ENCODE results near the gene HSPB7.
"Not testable (repeated sequence)": the region's sequence is repeated elsewhere in the genome, so short reads cannot be mapped to it uniquely, and the experiment has no call there.

HSPB7 gene

GRCh38 chr1:16021681-16022080 lies 3.8 kb upstream of the HSPB7 start, which contains the start of gene CLCNKA:
Gene CLCNKA, plus strand, starts transcription at chr1:16022036. Its CDS starts 584 bp downstream, at chr1:16022620.
- ATAC-seq (ENCODE audit: low read depth) (no peak), DNase-seq (ENCODE audit: low spot score in 2 of 2) (no peak)
- no peaks in the 10 kb centered on the region for H3K4me1 Mint-ChIP-seq
- H3K4me3 Mint-ChIP-seq = no peak within 1 kb of the TSS
- no peak within 1 kb of the TSS for H3K27ac Mint-ChIP-seq
- peaks cover 6% of the 10 kb centered on the region for H3K27me3 Mint-ChIP-seq
- no peaks in the 10 kb centered on the region for H3K9me3 Mint-ChIP-seq
- no peaks in the 10 kb centered on the region for H3K36me3 Mint-ChIP-seq

DNA sequence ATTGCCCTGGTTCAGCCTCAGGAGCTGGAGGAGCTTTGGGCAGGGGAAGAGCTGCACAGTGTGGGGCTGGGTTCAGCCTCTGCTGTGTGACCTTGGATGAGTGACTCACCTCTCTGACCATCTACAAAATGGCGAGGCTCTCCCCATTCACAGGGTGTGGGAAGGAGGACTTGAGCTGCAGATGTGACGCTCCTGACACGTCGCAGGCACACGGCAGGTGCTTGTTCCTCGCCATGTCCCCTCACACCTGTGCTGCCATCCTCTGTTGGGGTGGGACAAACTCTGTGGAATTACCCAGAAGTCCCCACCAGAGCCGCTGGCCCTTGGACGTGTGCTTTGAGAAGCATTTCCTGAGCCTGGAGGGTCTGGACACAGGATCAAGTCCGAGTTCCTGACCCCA lies 3.0 kb upstream of the HSPB7 start:
- H3K4me3 Mint-ChIP-seq; H3K9me3 Mint-ChIP-seq; H3K36me3 Mint-ChIP-seq; H3K4me1 Mint-ChIP-seq; DNase-seq (ENCODE audit: low spot score in 2 of 2); H3K27ac Mint-ChIP-seq; ATAC-seq (ENCODE audit: low read depth); H3K27me3 Mint-ChIP-seq: not testable (repeated sequence)

DNA sequence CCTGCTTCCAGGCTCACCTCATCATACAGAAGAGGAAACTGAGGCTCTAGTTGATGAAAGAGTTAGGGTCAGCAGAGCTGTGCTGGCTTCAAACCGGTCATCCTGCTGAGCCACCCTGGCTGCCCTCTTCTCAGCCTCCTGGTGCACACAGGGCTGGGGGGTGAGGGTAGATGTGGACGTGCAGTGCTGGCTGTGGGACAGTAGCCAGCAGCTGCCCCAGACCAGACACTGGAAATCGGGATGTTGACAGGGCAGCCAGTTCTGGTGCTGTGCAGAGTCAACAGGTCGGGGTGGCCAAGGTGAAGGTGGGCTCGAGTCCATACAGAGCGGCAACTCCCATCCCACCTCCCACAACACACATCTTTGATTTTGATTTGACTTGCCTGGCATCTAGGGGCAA lies 2.5 kb upstream of the HSPB7 start:
- H3K27ac Mint-ChIP-seq = no peak overlapping the region
- H3K36me3 Mint-ChIP-seq = no peaks in the 10 kb centered on the region
- peaks cover 6% of the 10 kb centered on the region for H3K27me3 Mint-ChIP-seq
- H3K4me1 Mint-ChIP-seq = peaks cover 1% of the 10 kb centered on the region
- H3K9me3 Mint-ChIP-seq = no peaks in the 10 kb centered on the region
- ATAC-seq (ENCODE audit: low read depth) = no peak
- no peak for DNase-seq (ENCODE audit: low spot score in 2 of 2)
- no peak overlapping the region for H3K4me3 Mint-ChIP-seq

GRCh38 chr1:16019644-16020277 lies 1.9 kb upstream of the HSPB7 start:
- ATAC-seq (ENCODE audit: low read depth) (no peak), DNase-seq (ENCODE audit: low spot score in 2 of 2) (no peak)
- H3K27ac Mint-ChIP-seq = no peak overlapping the region
- H3K36me3 Mint-ChIP-seq = no peaks in the 10 kb centered on the region
- no peak overlapping the region for H3K4me3 Mint-ChIP-seq
- H3K4me1 Mint-ChIP-seq = peaks cover 6% of the 10 kb centered on the region
- peaks cover 8% of the 10 kb centered on the region for H3K27me3 Mint-ChIP-seq
- no peaks in the 10 kb centered on the region for H3K9me3 Mint-ChIP-seq

GRCh38 chr1:16018749-16019643 lies 1.2 kb upstream of the HSPB7 start:
- no peak for ATAC-seq (ENCODE audit: low read depth)
- H3K27ac Mint-ChIP-seq = no peak overlapping the region
- no peaks in the 10 kb centered on the region for H3K36me3 Mint-ChIP-seq

GRCh38 chr1:16018308-16018707 lies 465 bp upstream of the HSPB7 start:
- no peak for DNase-seq (ENCODE audit: low spot score in 2 of 2)
- Mint-ChIP-seq H3K4me1 (peaks cover 8% of the 10 kb centered on the region), H3K9me3 (no peaks in the 10 kb centered on the region), H3K4me3 (no peak overlapping the region), H3K27ac (no peak overlapping the region), H3K36me3 (no peaks in the 10 kb centered on the region), H3K27me3 (peaks cover 8% of the 10 kb centered on the region)
- ATAC-seq (ENCODE audit: low read depth) = no peak

More at GRCh38 chr1:16018749-16019643, 1.2 kb upstream of the HSPB7 start:
- Mint-ChIP-seq H3K27me3 (peaks cover 8% of the 10 kb centered on the region), H3K4me1 (peaks cover 8% of the 10 kb centered on the region), H3K9me3 (no peaks in the 10 kb centered on the region), H3K4me3 (no peak overlapping the region)
- no peak for DNase-seq (ENCODE audit: low spot score in 2 of 2)

DNA sequence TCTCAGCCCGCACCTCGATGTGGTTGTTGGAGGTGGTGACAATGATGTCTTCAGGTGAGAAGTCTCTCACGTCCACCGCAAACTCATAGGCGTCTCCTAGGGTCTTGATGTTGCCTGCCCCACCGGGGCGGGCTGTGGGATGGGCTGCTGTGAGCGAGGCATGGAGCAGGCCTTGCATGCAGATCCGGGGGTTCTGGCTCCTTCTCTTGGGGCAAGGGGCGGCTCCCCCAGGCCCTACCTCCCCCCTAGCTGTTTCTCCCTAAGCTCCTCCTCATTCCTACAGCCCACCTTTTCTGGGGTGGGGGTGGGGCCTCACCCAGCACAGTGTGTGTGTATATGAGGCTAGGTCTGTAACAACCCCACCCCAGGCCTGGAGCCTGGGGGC lies 775 bp downstream of the HSPB7 start:
- Mint-ChIP-seq H3K4me1 (peaks cover 8% of the 10 kb centered on the region), H3K4me3 (no peak overlapping the region), H3K27me3 (peaks cover 6% of the 10 kb centered on the region), H3K9me3 (no peaks in the 10 kb centered on the region), H3K27ac (no peak overlapping the region), H3K36me3 (no peaks in the 10 kb centered on the region)
- DNase-seq (ENCODE audit: low spot score in 2 of 2) = no peak
- ATAC-seq (ENCODE audit: low read depth) = no peak

GRCh38 chr1:16015960-16016901 lies 1.6 kb downstream of the HSPB7 start:
- Mint-ChIP-seq H3K4me3 (no peak overlapping the region), H3K27ac (no peak overlapping the region), H3K36me3 (no peaks in the 10 kb centered on the region), H3K4me1 (peaks cover 8% of the 10 kb centered on the region), H3K27me3 (peaks cover 2% of the 10 kb centered on the region), H3K9me3 (no peaks in the 10 kb centered on the region)
- no peak for DNase-seq (ENCODE audit: low spot score in 2 of 2)
- no peak for ATAC-seq (ENCODE audit: low read depth)

DNA sequence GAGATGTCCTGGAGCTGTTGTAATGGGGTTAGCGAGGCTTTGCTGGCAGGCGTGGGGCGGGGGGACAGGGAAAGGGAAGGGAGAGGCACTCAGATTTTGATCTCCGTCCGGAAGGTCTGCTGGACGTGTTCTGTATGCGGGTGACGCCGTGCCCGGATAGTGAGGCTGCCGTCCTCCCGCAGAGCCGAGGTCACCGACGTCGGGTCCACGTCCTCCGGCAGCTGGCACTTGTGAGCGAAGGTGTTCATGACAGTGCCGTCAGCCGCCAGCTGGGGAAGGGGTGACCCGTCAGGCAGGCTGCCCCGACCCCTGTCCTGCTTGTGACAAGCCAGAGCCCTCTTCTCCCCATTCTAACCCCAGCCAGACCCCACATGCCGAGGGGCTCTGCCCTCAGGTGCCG lies 2.4 kb downstream of the HSPB7 start:
- H3K4me1 Mint-ChIP-seq = peaks cover 8% of the 10 kb centered on the region
- no peak overlapping the region for H3K27ac Mint-ChIP-seq
- H3K36me3 Mint-ChIP-seq = no peaks in the 10 kb centered on the region
- H3K9me3 Mint-ChIP-seq = no peaks in the 10 kb centered on the region
- ATAC-seq (ENCODE audit: low read depth) (no peak), DNase-seq (ENCODE audit: low spot score in 2 of 2) (no peak)
- no peak overlapping the region for H3K4me3 Mint-ChIP-seq
- peaks cover 2% of the 10 kb centered on the region for H3K27me3 Mint-ChIP-seq

GRCh38 chr1:16014509-16015482 lies 3.0 kb downstream of the HSPB7 start:
- H3K27ac Mint-ChIP-seq = no peak overlapping the region
- DNase-seq (ENCODE audit: low spot score in 2 of 2) = peak in 1 of 2 donors; percentile 28
- H3K27me3 Mint-ChIP-seq = peaks cover 2% of the 10 kb centered on the region
- no peak overlapping the region for H3K4me3 Mint-ChIP-seq
- H3K4me1 Mint-ChIP-seq = peaks cover 8% of the 10 kb centered on the region
- H3K36me3 Mint-ChIP-seq = no peaks in the 10 kb centered on the region
- no peaks in the 10 kb centered on the region for H3K9me3 Mint-ChIP-seq
- peak; percentile 79 for ATAC-seq (ENCODE audit: low read depth)

- Mint-ChIP-seq H3K27ac (no peak overlapping the region), H3K4me3 (no peak overlapping the region), H3K36me3 (no peaks in the 10 kb centered on the region), H3K4me1 (peaks cover 8% of the 10 kb centered on the region), H3K9me3 (no peaks in the 10 kb centered on the region), H3K27me3 (peaks cover 2% of the 10 kb centered on the region)
- DNase-seq (ENCODE audit: low spot score in 2 of 2) (no peak), ATAC-seq (ENCODE audit: low read depth) (no peak)
Observed at GRCh38 chr1:16013908-16014258, 4.0 kb downstream of the HSPB7 start.

GRCh38 chr1:16013220-16013907 lies 4.5 kb downstream of the HSPB7 start:
- peak; percentile 19 for ATAC-seq (ENCODE audit: low read depth)
- H3K9me3 Mint-ChIP-seq = no peaks in the 10 kb centered on the region
- peaks cover 2% of the 10 kb centered on the region for H3K27me3 Mint-ChIP-seq
- peaks cover 8% of the 10 kb centered on the region for H3K4me1 Mint-ChIP-seq
- H3K27ac Mint-ChIP-seq = no peak overlapping the region
- DNase-seq (ENCODE audit: low spot score in 2 of 2) = no peak
- peak overlapping the region; percentile 62 for H3K4me3 Mint-ChIP-seq
- H3K36me3 Mint-ChIP-seq = no peaks in the 10 kb centered on the region

Data from memory B cell (primary cell).